Inferior parietal cortex (tissue), 1 donor: ENCODE data around the gene LRP1B.

ENCODE experiments used
- DNase-seq: peaks from one replicate; pipeline ENCODE4 v3.0.0-alpha.2; 2016; ENCODE audit errors: extremely low spot score

LRP1B gene

GRCh38 chr2:140262908-140263307, 1867.9 kb downstream of the LRP1B start:
- DNase-seq, result no peak

- no peak for DNase-seq
Measured at GRCh38 chr2:140257692-140258300, 1873.0 kb downstream of the LRP1B start.

- no peak for DNase-seq
Measured at GRCh38 chr2:140256080-140256479, 1874.7 kb downstream of the LRP1B start.

GRCh38 chr2:140249821-140250220, 1881.0 kb downstream of the LRP1B start:
- no peak for DNase-seq

- no peak for DNase-seq
Measured at GRCh38 chr2:140248623-140249022, 1882.2 kb downstream of the LRP1B start.

- no peak for DNase-seq
Measured at GRCh38 chr2:140247451-140248195, 1883.2 kb downstream of the LRP1B start.

GRCh38 chr2:140246957-140247356, 1883.9 kb downstream of the LRP1B start:
- no peak for DNase-seq

GRCh38 chr2:140246058-140246457, 1884.8 kb downstream of the LRP1B start:
- DNase-seq, result no peak

GRCh38 chr2:140242889-140243288, 1887.9 kb downstream of the LRP1B start:
- no peak for DNase-seq

- no peak for DNase-seq
Measured at GRCh38 chr2:140234116-140234515, 1896.7 kb downstream of the LRP1B start.

GRCh38 chr2:140210963-140211362, 1919.9 kb downstream of the LRP1B start:
- DNase-seq, result no peak

GRCh38 chr2:140205093-140205492, 1925.7 kb downstream of the LRP1B start:
- DNase-seq, result no peak

- no peak for DNase-seq
Measured at GRCh38 chr2:140203347-140203746, 1927.5 kb downstream of the LRP1B start.

GRCh38 chr2:140201572-140201971, 1929.2 kb downstream of the LRP1B start:
- DNase-seq, result no peak

GRCh38 chr2:140200764-140201163, 1930.1 kb downstream of the LRP1B start:
- no peak for DNase-seq

- DNase-seq, result no peak
Measured at GRCh38 chr2:140200307-140200706, 1930.5 kb downstream of the LRP1B start.

GRCh38 chr2:140199312-140199711, 1931.5 kb downstream of the LRP1B start:
- no peak for DNase-seq

GRCh38 chr2:140187086-140187485, 1943.7 kb downstream of the LRP1B start:
- no peak for DNase-seq

- peak; percentile 53 for DNase-seq
Measured at GRCh38 chr2:140186313-140186712, 1944.5 kb downstream of the LRP1B start.

- DNase-seq, result no peak
Measured at GRCh38 chr2:140185076-140185475, 1945.7 kb downstream of the LRP1B start.

GRCh38 chr2:140183056-140183765, 1947.6 kb downstream of the LRP1B start:
- no peak for DNase-seq
